Right lobe of liver (tissue), 6 donors: Measurements from ENCODE around the gene TNP1. TPM values are rescaled to one million over a fixed set of nuclear protein-coding genes. Genes with fewer than 3 reads are reported as not detected.
A peak's percentile ranks its signal among the peaks of the same experiment; 100 is the strongest.

ENCODE experiments used
- ATAC-seq, 4 donors: fragments of 200-7000 bp; cut with Tn5 transposase; one replicate each; pipeline ENCODE4 v1.9.1; 2020; ENCODE audit warnings: mild to moderate bottlenecking in 4 of 4, moderate library complexity in 4 of 4
- DNase-seq, 3 donors: peaks; one replicate each; pipeline ENCODE4 v3.0.0-alpha.2; 2020
- H3K27ac ChIP-seq, 3 donors: fragments of 200-600 bp; one replicate each; pipeline ENCODE4 v1.8.0; 2022
- H3K27me3 ChIP-seq, 2 donors: fragments of 200-600 bp; one replicate each; pipeline ENCODE4 v1.8.0; 2022
- H3K36me3 ChIP-seq, 4 donors: fragments of 200-600 bp; sonication (generic) in 1 of 4; one replicate each; pipeline versions ENCODE4 v1.5.1 to v1.8.0; 2017 to 2022; ENCODE audit warnings: control low read depth in 1 of 4
- H3K4me1 ChIP-seq, 4 donors: fragments of 200-600 bp; sonication (generic) in 1 of 4; one replicate each; pipeline versions ENCODE4 v1.5.1 to v1.8.0; 2017 to 2022; ENCODE audit warnings: control low read depth in 1 of 4
- H3K4me3 ChIP-seq, 3 donors: fragments of 200-600 bp; one replicate each; pipeline ENCODE4 v1.8.0; 2022
- H3K9me3 ChIP-seq, 4 donors: fragments of 200-600 bp; sonication (generic) in 1 of 4; one replicate each; pipeline versions ENCODE4 v1.5.1 to v1.8.0; 2017 to 2022; ENCODE audit warnings: control low read depth in 1 of 4
- CTCF ChIP-seq, 4 donors: fragments of 200-600 bp in 3 of 4; fragments of 450-650 bp in 1 of 4; IDR thresholded peaks; one replicate each; pipeline versions ENCODE4 v1.5.1 to v1.8.0; 2016 to 2022; ENCODE audit warnings: antibody characterized with exemption in 4 of 4, mild to moderate bottlenecking in 2 of 4
- POLR2A ChIP-seq: fragments of 450-650 bp; IDR thresholded peaks from one replicate; pipeline ENCODE4 v1.6.1; 2017; ENCODE audit warnings: antibody characterized with exemption, mild to moderate bottlenecking
- WGBS: methylation state at CpG from one replicate; pipeline ENCODE4 v1.1.6; 2018; ENCODE audit warnings: low coverage, low lambda C conversion rate; ENCODE audit not compliant: insufficient coverage; ENCODE audit errors: missing lambda C conversion rate; 5-methylcytosine and 5-hydroxymethylcytosine counted together
- intact Hi-C, 2 donors: fragments of 100-400 bp; cut with DNase I; formaldehyde crosslinking; loops; one replicate each; pipeline versions ENCODE4 v1.11.2 to v1.14.1; 2022
- total RNA-seq, 6 experiments: library from RNA; depleted of rRNA in 2 of 6; stranded (reverse); fragments of >200 nt in 2 of 6; fragmentation: NEBNext Ultra II Directional in 3 of 6; extraction: Animal tissue kit (Norgen Biotek cat#: 25700) in 3 of 6; gene quantifications; one replicate each; pipeline versions ENCODE4 v1.1.0 to v1.2.4, GENCODE V29; 2016 to 2023
- donor health status: DM: no; HTN: yes; CAD: no.
- donor health status: DM: no; HTN: no; CAD: no.
- donor health status: DM: no; HTN: no; CAD: no.
- donor health status: DM: no; HTN: yes; CAD: no.
- donor health status: DM: no; HTN: yes; CAD: no.

TNP1 gene
- total RNA-seq, 6 experiments from 2014 or later: not detected

GRCh38 chr2:216875862-216876261 is 16.0 kb upstream of the TNP1 start:
- H3K36me3 ChIP-seq: no peaks in the 10 kb centered on the region
- no peaks in the 10 kb centered on the region for H3K9me3 ChIP-seq
- intact Hi-C loops: no loop called here
- H3K4me3 ChIP-seq: no peak overlapping the region
- DNase-seq: no peak
- no peaks in the 10 kb centered on the region for H3K27me3 ChIP-seq
- TF ChIP-seq CTCF (IDR thresholded peaks at IDR 0.05) (no peak), POLR2A (no peak)
- 32% methylated on average over 2 of the region's 2 CpGs for WGBS
- no peak overlapping the region for H3K27ac ChIP-seq
- peaks cover 0 to 21% (median 10%) of the 10 kb centered on the region in 4 donors for H3K4me1 ChIP-seq
- ATAC-seq: peak in 2 of 4 donors; percentile 17 to 67

GRCh38 chr2:216873573-216873972 is 13.7 kb upstream of the TNP1 start:
- intact Hi-C loops: no loop called here
- no peak overlapping the region for H3K27ac ChIP-seq
- no peak for DNase-seq
- no peak overlapping the region for H3K4me3 ChIP-seq
- TF ChIP-seq POLR2A (no peak), CTCF (IDR thresholded peaks at IDR 0.05) (no peak)
- H3K4me1 ChIP-seq: peaks cover 0 to 25% (median 12%) of the 10 kb centered on the region in 4 donors
- 63% methylated on average over 1 of the region's 1 CpG for WGBS
- H3K9me3 ChIP-seq: no peaks in the 10 kb centered on the region
- no peaks in the 10 kb centered on the region for H3K36me3 ChIP-seq
- ATAC-seq: peak in 1 of 4 donors; percentile 6
- no peaks in the 10 kb centered on the region for H3K27me3 ChIP-seq

GRCh38 chr2:216872624-216873023 is 12.8 kb upstream of the TNP1 start:
- intact Hi-C loops: no loop called here
- DNase-seq: no peak
- no peaks in the 10 kb centered on the region for H3K27me3 ChIP-seq
- peaks cover 0 to 25% (median 12%) of the 10 kb centered on the region in 4 donors for H3K4me1 ChIP-seq
- H3K27ac ChIP-seq: peak overlapping the region in 2 of 3 donors; percentile 74 to 77
- ATAC-seq: peak in 2 of 4 donors; percentile 20 to 45
- 82% methylated on average over 3 of the region's 3 CpGs for WGBS
- TF ChIP-seq CTCF (IDR thresholded peaks at IDR 0.05): no peak
- TF ChIP-seq POLR2A: no peak
- no peaks in the 10 kb centered on the region for H3K36me3 ChIP-seq
- H3K9me3 ChIP-seq: no peaks in the 10 kb centered on the region
- no peak overlapping the region for H3K4me3 ChIP-seq

GRCh38 chr2:216872040-216872439 is 12.2 kb upstream of the TNP1 start:
- intact Hi-C loops: no loop called here
- Histone ChIP-seq H3K4me1 (peaks cover 0 to 25% (median 12%) of the 10 kb centered on the region in 4 donors), H3K36me3 (no peaks in the 10 kb centered on the region), H3K27me3 (no peaks in the 10 kb centered on the region), H3K9me3 (no peaks in the 10 kb centered on the region), H3K4me3 (no peak overlapping the region), H3K27ac (peak overlapping the region; percentile 30 to 77 (median 74))
- no peak for ATAC-seq
- WGBS: 63% methylated on average over 3 of the region's 3 CpGs
- TF ChIP-seq CTCF (IDR thresholded peaks at IDR 0.05) (no peak), POLR2A (no peak)
- DNase-seq: no peak
